Erythroblast (primary cell): Measurements from ENCODE around the gene LENG8.
"Not testable (repeated sequence)": the region's sequence is repeated elsewhere in the genome, so short reads cannot be mapped to it uniquely, and the experiment has no call there.

Experiments used
- DNase-seq, 2 experiments: peaks; one replicate each; lab custom pipeline; 2025; lab: John Stamatoyannopoulos, UW
- GATA1 ChIP-seq: IDR thresholded peaks from 2 replicates; pipeline ENCODE4 v1.6.1; 2011; ENCODE audit warnings: low read depth, mild to moderate bottlenecking, control low read depth, low read length, moderate library complexity
- POLR2A ChIP-seq: IDR thresholded peaks from 2 replicates; pipeline ENCODE4 v1.6.1; 2011; ENCODE audit warnings: mild to moderate bottlenecking, low read length

LENG8 gene

DNA sequence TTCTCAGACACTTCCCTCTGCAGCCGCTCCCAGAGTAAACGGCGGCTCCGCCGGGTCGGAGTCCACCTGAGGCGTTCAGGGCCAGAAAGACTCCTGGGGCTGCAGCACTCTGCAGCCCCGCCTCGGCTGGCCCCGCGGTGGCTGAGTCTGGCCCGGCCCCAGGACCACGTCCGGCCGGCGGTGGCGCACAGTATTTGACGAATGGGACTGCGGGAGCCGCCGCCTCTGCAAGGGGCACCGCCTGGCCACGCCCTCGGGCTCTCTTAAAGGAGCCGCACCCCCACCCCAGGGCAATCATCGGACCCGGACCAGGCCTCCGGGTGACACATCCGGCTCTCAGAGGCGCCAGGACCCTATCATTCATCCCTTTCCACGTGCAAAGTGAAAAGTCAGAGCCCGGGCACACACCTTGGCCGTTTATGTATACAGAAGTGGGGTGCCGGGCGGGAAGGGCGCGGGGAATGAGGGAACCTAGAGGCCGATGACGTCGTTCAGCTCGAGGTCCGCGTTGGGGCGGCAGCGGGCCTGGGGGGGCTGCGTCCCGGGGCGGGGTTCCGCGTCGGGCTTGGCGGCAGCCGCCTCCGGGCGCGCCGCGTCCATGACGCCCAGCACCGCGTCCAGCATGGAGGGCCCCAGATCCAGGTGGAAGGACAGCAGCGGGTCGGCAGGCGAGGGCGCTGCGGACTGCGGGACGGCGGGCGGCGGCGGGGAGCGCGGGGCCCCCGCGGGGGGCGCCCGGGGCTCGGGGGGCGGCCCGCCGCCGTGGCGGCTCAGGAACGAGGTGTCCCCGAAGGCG is 15.8 kb downstream of the LENG8 start:
- peak; percentile 84 to 89 for DNase-seq
- TF ChIP-seq GATA1 (no peak), POLR2A (peak; percentile 36)

DNA sequence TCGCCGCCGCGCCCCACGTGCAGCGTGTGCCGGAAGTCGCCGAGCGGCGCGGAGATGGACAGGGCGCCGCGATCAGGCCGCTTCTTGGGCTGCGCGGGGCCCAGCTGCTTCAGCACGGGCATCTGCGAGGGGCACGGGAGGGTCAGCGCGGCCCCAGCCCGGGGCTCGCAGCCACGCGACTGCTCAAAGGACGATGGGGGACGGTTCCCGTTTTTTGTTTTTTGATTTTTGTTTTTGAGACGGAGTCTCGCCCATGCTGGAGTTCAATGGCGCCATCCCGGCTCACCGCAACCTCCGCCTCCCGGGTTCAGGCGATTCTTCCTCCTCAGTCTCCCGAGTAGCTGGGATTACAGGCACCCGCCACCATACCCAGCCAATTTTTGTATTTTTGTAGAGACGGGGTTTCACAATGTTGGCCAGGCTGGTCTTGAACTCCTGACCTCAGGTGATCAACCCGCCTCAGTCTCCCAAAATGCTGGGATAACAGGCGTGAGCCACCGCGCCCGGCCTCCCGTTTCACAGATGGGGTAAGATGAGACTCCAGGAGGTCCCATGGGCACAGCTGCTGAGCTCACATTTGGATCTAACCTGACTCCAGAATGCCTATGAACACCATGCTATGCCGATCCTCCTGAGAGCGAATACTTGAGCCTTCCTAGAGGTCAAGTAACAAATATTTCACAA is 16.6 kb downstream of the LENG8 start:
- TF ChIP-seq POLR2A: no peak
- TF ChIP-seq GATA1: no peak
- DNase-seq: peak in 1 of 2 experiments; percentile 36

DNA sequence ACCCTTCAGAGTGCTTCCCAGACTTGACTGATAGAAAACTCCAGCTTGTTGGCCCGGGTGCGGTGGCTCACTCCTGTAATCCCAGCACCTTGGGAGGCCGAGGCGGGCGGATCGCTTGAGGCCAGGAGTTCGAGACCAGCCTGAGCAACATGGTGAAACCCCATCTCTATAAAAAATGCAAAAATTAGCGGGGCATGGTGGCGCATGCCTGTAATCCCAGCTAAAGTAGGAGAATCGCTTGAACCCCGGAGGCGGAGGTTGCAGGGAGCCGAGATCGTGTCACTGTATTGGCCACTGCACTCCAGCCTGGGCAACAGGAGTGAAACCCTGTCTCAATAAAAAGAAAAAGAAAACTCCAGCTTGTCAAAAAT is 17.1 kb downstream of the LENG8 start:
- not testable (repeated sequence) for DNase-seq

DNA sequence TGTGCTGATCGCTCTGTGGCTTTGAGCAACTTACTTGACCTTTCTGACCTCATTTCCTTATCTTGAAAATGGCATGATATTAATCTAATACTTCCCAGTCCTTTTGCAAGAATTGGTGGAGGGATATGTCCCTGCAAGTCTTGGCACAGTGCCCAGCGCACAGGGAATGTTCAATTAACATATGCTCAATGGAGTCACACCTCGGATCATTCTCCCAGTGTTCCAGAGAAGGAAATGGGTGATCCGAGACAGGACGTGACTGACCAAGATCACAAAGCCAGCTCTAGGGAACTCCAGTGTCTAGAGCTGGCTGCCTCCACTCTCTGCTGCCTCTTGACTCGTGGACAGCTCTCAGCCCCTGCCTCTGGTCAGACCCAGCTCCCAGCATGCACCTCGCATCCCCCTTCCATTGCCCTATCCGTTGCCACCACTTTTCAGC is 20.5 kb downstream of the LENG8 start:
- no peak for TF ChIP-seq GATA1
- no peak for TF ChIP-seq POLR2A
- no peak for DNase-seq

DNA sequence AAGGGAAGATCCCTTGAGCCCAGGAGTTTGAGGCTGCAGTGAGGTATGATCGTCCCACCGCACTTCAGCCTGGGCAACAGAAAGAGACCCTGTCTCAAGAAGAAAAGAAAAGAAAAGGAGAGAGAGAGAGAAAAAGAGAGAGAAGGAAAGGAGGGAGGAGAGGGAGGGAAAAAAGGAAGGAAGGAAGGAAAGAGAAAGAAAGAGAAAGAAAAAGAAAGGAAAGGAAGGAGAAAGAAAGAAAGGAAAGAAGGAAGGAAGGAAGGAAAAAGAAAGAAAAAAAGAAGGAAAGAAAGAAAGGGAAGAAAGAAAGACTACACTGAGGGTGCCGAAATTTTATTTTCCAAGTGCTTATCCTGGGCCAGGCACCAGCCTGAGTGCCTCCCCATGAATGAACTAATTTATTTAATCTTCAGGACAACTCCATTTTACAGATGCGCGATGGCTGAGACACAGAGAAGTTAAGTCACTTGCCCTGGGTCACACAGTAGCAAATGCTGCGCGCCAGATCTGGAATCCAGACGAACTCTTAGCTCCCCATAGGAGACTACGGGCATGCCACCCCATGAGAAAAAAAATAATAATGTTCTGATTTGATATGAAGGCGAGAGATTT is 21.4 kb downstream of the LENG8 start:
- TF ChIP-seq POLR2A (no peak), GATA1 (no peak)

DNA sequence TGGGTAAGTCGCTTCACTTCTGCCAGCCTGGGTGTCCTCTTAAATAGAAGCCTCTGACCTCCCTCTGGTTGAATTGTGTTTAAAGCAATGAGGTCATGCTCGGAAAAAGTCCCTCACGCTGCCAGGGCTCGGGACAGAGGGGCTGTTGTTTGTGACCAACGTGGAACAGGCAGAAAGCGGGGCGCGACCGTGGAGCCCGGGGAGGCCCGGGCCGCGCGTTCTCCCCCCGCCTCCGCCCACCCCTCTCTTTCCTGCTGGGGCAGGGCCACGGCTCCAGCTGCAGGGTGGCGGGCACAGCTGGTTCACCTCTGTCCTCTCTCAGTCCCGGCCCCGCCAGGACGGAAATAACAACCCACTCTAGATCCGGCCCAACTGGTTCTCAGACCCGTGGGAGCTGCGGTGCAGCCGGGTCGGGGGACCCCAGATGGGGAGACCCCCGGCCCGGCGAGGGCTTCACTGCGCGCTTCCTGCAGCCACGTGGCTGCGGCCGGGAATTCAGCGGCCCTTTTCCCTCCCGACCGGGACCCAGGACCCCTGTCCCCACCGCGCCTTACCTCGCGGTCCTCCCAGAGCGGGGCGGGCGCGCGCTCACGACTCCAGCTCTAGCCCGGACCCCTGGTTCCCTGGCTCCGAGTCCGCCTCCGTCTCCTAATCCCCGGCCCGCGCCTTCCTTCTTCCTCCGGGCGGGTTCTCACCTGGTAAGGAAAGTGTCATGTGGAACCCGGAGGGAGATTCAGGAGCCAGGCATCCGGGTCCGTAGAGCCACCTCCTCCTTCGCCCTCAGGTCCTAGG is 22.2 kb downstream of the LENG8 start:
- TF ChIP-seq GATA1 (no peak), POLR2A (no peak)
- no peak for DNase-seq

More for the DNA sequence above, 21.4 kb downstream of the LENG8 start:
- no peak for DNase-seq

DNA sequence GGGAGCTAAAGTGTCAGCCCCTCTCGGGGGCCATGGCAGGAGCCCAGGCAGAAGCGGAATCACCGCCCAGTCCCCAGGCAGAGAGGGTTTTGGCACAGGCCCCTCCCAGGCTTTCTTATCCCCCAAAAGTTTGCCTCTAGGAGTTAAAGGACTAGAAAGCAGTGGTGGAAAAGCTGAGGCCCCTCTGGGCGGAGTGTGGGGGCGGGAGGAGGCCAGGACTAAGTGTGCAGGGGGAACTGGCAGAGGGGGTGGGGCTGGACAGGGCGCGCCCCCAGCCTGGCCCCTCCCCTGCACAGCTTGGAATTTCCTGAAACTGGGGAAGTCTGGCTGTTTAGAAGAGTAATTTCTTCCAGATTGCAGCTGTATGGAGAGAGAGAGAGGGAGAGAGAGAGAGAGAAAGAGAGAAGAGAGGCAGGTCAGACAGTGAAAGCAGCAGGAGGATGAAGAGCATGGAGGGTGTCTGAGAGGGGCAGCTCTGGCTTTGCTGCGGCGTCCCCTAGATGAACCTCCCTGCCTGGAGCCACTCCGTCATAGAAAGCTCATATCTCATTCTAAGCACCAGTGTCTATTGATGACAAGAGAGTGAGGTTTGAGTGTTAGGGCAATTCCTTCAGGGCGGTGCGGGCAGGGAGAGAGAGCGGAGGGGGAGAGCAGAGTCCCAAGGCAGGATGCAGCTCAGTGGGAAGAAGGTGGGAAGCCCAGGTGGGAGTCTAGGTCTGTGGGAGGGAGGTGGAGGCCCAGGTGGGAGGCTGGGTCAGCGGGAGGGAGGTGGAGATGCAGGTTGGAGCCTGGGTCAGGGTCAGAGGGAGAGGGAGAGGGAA is 24.3 kb downstream of the LENG8 start, which contains the start of gene CDC42EP5:
TSS of gene CDC42EP5 (minus strand) at position 226 of the 821 bp plus-strand sequence. CDS start 7,749 bp downstream, outside the sequence.
- DNase-seq: no peak
- TF ChIP-seq POLR2A: no peak
- TF ChIP-seq GATA1: no peak

DNA sequence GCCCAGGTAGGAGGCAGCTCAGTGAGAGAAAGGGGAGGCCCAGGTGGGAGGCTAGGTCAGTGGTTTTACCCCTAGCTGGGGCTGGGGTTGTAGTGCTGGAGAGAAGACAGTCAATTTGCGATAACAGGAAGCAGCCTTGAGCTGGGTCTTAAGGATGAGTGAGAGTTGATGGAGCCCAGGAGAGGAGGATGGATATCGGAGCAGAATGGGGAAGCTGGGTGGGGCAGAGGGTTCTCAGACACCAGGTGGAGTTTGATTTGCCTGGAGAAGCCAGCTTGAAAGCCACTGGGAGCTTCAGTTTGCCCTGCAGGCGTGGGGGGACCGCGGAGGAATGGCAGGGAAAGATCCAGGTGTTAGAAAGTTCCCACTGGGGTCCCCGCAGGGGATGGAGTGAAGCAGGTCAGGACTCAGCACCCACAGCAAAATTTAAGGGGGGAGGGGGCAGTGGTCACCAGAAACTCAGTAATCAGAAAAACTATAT is 24.9 kb downstream of the LENG8 start:
- TF ChIP-seq GATA1 (no peak), POLR2A (no peak)
- no peak for DNase-seq

DNA sequence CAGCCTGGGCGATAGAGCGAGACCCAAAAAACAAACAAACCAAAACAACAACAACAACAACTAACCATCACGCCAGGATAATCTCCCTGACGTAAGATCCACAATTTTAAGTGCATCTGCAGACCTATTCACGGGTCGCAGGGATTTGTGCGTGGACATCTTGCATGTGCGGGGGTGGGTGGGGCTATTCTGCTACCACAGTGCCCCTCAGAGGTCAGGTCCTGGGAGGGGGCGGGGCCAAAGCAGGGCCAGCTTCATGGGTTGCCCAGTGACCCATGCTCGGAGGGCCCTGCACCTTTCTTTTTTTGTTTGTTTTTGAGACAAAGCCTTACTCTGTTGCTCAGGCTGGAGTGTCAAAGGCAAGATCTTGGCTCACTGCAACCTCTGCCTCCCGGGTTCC is 26.7 kb downstream of the LENG8 start:
- no peak for DNase-seq
- TF ChIP-seq GATA1: no peak

DNA sequence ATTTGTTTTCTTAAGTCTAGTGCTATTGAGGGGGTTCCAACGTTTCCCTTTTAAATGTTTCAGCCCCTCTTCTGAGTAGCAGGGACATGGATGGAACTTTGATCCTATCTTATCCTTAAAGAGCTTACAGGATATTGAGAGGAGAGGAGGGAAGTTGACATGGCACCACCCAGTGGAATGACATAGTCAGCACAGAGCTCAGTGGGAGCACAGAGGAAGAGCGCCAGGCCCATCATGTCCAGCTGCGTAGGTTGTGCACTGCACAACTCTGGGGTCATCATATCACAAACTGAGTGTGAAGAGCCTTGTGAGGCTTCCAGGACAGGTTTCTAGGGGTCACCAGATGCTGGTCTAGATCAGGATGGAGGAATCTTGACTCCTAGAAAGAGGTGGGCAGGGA is 28.7 kb downstream of the LENG8 start:
- no peak for TF ChIP-seq POLR2A
- no peak for TF ChIP-seq GATA1
- no peak for DNase-seq

DNA sequence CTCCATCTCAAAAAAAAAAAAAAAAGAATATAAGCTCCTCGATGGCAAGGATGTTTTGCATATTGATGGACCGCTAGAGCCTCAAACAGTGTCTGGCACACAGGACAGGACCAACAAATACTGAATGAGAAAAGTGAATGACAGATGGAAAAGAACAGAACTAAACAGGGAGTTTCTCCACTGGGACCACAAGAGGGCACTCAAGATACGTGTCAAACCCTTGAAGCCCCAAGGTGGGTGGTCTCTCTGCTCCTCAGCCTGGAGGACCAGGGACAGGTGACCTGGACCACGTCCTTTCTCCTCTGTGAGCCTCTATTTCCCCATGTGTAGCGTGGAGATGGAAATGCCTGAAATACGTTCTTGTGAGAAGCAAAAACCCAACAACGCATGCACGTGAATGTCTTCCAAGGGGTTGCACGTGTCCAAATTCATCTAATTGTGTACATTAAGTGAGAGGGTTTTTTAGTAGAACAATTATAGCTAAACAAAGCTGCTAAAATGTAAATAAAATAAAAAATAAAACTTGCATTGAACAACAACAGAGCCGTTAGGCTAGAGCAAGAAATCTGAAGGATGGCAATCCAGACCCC is 29.8 kb downstream of the LENG8 start:
- TF ChIP-seq GATA1: no peak
- no peak for TF ChIP-seq POLR2A
- DNase-seq: peak; percentile 34 to 61

DNA sequence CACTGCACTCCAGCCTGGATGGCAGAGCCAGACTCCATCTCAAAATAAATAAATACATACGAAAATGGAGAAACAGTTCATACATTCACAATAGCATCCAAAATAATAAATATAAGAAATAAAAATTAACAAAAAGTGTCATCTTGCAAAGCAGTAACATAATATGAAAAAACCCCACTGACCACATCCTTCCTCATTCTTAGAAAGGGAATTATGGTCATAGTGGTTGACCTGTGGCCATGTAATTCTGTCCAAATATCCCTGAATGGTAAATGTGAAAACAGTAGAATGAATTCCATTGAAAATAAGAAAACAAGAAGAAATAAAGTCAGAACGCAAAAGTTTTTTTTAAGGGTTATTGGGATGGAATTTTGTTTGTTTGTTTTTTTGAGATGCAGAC is 31.1 kb downstream of the LENG8 start:
- no peak for DNase-seq
- no peak for TF ChIP-seq GATA1
- TF ChIP-seq POLR2A: no peak
